ENCODE data around the gene DPH1.

Gene DPH1

DNA sequence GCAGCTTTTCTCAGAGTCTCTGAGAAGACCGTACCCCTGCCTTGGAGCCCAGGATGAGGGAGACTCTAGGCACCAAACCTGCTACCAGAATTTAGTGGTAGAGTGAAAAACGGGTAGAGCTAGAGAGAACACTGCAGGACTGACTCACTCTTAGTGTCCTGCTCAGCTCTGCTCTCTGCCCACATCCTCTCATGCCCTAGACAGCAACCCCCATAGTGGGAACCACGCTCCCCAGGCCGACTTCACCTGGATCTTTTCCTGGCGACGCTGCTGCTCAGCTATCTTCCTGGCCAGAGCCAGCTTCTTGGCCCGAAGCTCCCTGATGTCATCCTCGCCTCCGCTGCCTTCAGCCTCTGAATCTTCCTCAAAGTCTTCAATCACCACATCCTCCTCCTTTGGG, 51.6 kb downstream of the DPH1 start:
- no peak for DNase-seq (ENCODE audit: low read depth in 2 of 2)

DNA sequence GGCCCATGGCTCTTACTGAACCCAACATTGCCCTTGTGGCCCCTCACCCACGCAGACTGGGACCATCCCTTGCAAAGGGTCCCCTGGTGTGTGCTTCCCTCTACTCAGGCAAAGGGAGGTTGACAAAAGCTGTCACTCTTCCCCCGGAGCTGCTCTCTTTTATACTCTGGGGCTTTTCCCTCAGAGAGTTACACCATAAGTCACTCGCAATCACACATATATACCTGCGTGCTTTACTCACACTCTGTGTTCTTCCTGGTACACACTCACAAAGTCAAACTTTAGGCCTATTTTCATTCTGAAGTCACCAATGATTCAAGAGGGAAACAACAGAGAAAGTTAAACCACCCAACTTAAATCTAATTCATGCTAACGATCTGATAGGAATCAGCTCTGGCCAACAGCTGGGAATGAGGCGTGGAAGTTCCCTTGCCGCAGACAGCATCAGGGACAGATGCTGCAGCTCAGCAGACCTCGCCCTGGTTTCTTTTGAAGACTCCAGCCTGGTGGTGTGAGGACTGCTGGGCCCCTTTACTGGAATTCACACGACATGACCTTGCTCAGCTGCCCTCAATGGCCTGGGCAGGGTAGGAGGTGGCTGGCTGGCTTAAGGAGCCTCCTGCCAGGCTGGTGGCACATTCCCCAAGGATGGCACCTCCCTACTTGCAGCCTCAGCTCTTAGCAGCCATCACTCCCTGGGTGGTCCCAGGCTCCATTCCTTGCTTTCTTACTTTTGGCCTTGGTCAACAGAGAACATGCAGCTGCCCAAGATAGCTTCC, 52.2 kb downstream of the DPH1 start:
- DNase-seq (ENCODE audit: low read depth in 2 of 2), result no peak

DNA sequence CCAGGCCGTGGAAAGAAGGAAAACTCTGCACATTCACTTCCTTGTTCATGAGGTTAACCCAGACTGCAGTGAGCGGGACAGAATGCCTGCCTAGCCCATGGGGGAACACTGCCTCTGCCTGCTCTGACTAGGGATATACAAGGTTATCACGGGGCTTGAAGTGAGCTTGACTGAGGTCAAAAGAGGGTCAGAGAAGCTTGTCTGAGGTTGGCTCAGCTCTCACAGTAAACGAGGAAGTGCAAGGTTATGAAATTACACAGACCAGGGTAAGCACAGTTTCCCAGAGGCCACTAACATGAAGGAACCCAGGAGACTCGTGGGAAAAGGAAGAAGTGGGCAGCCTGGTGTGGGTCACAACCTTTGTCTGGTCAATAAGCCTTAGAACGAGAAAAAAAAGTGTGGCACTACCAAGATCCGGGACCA, 53.7 kb downstream of the DPH1 start:
- DNase-seq (ENCODE audit: low read depth in 2 of 2), result no peak

DNA sequence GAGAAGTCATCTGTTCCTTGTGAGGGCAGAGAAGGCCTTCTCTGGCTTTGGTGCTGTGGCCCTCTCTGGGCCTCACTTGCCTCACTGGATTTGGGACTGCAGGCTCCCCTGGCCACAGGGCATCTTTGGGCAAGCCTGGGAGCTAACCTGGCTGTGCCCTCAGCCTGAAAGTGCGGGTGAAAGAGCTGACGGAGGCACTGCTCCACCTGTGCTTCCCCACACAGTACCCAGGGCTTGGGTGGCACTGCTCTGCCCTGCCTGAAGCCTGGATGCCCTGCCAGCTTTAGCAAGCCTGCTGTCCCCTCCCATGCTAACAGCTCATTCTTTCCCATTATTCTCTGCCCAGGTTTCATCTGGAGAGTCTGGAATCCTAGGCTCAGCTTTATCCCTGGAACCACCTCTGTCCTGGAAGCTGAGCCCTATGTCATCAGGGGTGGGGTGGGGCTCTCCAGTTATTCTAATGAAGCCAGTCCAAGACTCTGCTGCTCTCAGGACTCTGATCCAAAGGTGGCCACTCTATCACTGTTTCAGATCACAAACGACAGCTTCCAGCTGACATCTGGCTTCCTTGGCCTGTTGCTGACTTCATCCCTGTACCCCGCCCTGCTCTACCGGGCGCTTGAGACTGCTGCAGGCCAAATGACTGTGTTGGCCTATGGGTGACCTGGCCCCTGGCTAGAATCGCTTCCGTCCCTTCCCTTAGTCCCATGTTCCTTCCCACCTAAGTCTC, 54.2 kb downstream of the DPH1 start:
- no peak for DNase-seq (ENCODE audit: low read depth in 2 of 2)

DNA sequence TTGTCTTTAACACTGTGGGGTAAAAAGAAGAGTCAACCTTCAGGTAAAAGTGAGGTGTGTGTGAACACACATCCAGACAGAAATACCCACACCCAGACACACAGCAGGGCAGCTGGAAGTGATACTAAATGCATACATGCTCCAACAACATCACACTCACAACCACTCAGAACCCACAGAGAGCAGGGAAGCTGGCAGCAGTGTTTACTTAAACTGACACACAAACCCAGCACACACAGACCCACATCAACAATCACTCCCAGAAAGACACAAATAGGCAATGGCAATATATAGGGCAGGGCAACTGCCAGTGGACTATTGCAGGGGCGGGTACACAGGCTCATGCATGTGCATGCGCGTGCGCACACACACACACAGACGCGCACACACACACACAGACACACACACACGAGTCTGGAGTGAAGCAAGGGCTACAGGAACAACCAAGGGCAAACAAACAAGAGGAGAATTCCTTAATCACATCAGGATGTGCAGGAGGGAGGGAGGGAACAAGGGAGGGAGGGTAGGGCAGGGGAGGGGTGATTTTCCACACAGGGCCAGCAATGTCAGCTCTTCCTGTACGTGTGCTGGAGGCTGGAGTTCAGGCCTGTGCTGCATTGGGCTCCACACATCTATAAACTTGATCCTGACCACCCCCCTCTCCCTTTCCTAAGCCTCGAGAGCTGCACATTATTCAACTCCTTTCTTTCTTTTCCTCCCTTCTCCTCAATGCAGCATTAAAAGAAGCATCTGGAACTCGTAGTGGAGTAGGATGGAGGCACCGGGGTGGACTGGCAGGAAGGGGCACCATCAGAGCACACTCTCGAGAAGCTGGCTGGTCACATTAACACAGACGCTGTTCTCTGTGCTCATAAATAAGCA, 55.1 kb downstream of the DPH1 start:
- no peak for DNase-seq (ENCODE audit: low read depth in 2 of 2)

DNA sequence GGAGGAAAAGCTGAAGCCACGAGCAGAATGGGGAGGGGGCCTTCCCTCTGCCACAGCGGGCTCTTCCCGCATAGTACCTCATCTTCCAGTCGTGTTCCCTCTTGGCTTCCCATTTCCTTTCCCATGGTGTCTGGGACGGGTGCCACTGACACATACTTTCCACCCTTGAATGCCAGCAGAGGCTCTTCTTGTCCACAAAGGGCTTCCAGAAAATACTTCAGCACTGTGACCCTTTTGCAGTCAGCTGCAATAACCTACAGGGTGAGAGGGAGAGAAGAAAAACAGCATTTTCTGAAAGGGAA, 55.6 kb downstream of the DPH1 start:
- no peak for DNase-seq (ENCODE audit: low read depth in 2 of 2)

DNA sequence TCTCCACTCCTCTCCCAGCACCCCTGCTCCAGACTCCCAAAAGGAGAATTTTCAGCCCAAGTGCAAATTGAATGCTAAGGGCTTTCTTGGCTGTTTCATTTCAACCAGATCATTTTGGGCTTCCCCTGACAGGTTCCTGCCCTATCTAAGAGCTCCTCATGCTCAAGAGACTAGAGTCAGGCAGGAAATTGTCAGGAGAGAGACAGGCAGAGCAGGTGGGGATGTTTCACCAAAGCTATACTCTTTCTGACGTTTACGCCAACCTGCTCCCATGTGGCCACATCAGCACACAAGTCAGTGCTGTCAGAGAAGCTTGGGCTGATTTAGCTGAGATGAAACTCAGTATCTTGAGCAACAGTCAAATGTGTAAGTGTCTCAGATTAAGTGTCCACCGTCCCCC, 56.4 kb downstream of the DPH1 start:
- DNase-seq (ENCODE audit: low read depth in 2 of 2), result no peak

DNA sequence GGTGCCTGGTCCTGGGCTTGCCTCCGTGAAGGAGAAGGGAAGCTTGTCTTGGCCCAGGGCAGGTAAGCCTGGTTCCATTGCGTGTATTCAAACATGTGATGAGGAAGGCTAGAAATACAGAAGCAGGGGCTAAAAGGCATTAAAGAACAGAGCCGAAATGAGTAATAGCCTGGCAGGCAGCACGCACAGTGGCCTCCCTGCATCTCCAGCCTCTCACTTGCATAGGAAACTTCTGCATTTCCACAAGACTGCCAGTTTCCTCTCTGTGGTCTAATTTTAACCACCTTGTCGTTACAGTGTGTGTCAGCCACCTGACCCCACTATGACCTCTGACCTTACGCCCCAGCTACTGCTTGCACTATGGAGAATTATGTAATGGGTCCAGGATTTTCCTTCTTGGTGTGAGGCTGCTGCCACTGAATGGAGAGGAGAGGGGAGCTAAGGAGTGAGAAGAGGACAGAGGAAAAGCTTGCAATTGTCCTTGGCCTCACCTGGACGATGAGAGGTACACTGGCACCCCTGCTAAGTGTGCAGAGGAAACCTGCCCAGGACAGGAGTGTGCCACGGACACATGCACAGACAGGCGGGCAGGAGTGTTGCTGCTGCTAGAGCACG, 57.8 kb downstream of the DPH1 start:
- peak in 1 of 2 experiments; percentile 55 for DNase-seq (ENCODE audit: low read depth in 2 of 2)

DNA sequence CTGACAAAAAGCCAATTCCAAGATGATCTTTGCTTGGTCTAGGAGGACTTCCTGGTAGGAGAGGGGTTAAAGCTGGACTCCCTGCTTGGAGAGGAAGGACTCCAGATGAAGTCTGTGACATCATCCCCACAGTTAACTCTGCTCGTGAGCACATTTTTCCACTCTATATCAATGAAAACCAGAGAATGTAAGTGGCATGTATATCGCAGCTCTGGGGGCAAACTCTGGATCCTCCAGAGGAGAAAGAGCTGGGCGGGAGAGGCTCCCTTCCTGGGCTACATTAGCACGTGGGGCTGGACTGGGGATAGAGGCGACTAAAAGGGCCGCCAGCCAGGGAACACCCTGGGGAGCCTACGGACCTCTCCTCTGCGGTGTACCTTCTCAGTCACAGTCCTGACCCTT, 59.1 kb downstream of the DPH1 start:
- DNase-seq (ENCODE audit: low read depth in 2 of 2), result no peak

DNA sequence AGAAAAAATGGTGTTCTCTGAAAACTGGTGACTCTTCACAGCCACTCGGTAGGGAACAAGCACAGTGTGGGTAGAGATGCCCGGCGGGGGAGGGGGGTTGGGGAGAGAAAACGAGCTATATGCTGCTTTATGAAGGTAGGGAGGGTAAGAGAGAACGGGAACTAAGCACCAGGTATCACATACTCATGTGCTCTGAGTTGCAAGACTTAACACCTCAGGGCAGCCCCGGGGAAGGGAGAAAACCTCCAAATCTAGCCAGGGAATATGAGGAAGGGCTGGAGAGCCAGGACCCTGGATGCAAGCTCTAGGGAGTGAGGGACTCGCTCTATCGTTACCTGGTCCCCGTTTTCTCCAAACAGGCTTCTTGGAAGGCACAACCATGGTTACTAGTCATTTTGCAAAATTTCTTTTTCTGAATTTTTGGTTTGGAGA, 60.3 kb downstream of the DPH1 start:
- DNase-seq (ENCODE audit: low read depth in 2 of 2), result no peak

DNA sequence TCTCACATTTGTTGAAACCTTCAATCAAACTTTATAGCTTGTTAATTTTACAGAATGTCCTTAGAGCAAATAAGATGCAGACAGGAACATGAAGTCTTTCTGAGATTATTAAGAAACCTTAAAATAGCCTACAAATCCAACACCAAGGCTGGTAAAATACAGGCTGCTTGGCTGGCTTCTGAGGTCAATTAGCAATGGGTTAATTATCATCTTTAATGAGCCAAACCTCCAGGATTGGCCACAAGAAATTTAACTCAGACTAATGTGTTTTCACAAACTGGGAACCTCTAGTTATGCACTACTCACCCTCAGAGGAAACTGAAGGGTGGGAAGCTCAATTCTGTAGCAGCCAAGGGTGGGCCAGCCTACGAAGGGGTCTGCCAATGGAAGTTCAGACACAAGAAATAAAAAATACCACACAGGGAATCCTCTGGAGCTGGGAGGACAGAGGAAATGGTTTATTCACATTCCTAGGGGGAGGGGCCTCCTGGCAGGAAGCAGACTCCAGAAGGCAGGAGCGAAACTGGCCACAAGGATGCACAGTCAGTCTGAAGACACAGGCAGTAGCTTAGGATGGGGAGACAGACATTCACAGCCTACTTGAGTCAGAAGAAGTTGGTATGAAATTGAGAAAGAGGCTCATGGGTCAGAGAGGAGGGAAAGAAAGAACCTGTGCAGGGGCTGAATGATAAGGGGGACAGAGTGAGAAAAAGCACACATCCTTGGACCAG, 61.0 kb downstream of the DPH1 start:
- DNase-seq (ENCODE audit: low read depth in 2 of 2), result no peak

DNA sequence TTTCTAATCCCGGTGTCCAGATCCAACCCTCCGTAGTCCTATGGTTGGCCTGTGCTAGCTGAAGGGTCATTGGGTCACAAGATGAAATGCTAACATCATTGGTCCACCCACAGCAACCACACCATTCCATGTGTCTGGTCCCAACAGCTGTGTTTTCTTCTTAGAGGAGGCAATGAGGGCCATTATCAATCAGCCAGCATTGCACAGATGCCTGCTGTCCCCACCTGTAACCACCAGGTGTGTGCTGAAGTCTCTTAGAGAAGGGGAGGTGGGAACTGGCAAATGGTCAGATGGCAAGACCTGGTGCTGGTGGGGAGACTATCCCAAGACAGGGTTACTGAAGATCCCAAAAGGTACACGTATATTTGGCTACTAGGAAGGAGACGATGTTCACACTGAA, 62.3 kb downstream of the DPH1 start:
- no peak for DNase-seq (ENCODE audit: low read depth in 2 of 2)

DNA sequence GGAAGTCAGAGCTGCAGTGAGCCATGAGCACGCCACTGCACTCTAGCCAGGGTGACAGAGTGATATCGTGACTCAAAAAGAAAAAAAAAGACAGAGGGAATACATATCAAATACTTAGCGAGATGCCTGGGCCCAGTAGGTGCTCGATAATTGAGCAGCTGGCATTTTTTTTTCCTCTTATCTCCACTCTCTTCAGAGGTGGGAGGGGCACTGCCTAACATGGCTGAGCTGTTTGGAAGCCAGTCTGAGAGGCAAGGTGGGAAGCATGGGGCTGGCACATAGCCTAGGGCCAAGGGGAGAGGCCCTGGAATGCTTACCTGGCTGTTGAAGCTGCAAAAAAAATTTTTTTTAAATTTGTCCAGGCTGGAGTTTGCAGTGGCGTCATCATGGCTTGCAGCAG, 63.4 kb downstream of the DPH1 start:
- no peak for DNase-seq (ENCODE audit: low read depth in 2 of 2)

All from stimulated activated CD4-positive, alpha-beta T cell treated with anti-CD3 and anti-CD28 coated beads, Interleukin-12 subunit alpha, Interleukin-12 subunit beta, amount 100 ng/mL, for 24 hours (primary cell).